Right lung (tissue), 5 donors: Measurements from ENCODE around the gene PRDM13. TPM values are rescaled to one million over a fixed set of nuclear protein-coding genes. Genes with fewer than 3 reads are reported as not detected.
"Not testable (repeated sequence)": the region's sequence is repeated elsewhere in the genome, so short reads cannot be mapped to it uniquely, and the experiment has no call there.

Source experiments
- DNase-seq, 2 donors: peaks; one replicate each; pipeline ENCODE4 v3.0.0-alpha.2; 2013
- polyA plus RNA-seq, 5 donors: library from polyadenylated mRNA; unstranded; fragments of 120-200 nt; gene quantifications; one replicate each; pipeline versions ENCODE4 v1.2.1 to v1.2.3, GENCODE V29; 2013; ENCODE audit warnings: inconsistent platforms in 1 of 5, low replicate concordance in 1 of 5; ENCODE audit not compliant: insufficient read length in 5 of 5, insufficient read depth in 1 of 5

PRDM13 gene
- polyA plus RNA-seq, 5 donors = not detected

DNA sequence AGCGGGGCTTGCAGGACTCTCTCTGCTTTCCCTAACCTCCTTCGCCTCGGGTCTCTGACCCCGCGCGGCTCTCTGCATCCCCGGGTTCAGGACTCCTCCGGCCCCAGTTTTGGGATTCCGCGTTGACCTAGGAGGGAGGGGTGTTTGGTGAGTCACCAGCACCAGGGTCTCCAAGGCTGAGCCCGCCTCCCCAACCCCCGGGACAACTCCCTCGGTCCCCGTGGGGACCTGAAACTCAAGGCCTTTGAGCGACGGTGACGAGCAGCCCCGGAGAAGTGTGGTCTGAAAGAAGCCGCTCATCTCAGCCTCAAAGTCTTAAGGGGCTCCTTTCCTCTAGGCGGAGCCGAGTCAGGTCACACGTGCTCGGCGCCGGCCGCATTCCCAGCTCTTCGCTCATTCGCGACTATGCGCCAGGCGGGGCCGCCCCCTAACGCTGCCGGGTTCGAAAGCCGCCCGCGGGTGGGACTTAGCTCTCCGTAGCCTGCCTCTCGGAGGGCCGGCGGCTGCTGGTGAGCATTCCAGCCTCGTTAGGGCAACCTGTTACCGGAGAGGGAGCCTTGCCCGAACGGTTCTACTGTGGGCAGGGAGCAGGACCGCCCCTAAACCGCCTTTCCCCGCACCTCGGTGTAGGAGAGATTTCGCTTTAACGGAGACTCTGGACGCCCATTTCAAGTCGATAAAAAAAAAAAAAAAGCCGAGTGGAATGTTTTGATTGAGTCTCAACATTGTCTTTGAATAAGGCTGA, 3.0 kb upstream of the PRDM13 start:
- DNase-seq = no peak

DNA sequence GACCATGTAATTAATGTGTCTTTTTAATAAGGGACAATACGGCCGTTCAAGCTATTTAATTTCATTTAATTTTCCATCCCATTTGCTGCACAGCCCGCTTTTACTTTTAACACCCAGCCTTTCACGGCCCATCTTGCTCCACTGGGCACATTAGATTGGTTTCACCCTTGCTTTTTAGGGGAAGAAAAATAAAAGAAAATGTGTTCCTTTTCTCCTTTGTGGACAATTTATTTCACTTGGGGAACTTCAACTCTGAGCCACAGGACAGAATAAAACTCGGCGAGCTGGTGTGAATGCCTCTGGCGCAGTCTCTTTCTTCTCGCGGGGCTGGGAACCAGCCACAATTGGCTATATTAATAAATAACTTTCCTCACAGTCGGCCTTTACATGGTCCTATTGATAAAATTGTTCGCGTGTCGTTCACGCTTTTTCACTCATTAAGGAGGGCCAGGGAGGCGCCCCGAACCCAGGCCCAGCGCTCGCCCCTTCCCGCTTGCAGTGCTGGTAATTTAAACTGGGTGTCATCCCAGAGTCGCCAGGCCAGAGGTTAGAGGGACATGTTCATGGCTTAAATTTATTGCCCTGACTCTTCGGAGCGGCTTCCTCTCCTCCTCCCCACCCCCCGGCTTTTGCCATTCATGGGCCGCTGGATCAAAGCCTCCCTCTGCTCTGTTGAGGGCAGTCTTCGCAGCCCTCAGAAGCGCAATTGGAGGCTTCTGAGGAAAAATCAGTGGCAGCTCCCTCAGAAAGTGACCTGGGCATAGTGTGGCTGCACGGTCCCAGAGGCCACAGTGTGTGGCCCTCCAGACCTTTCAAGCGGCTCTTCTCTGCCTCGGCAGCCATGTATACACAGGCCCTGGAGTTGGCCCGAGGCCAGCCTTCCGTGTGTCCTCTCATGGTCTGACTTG, 2.2 kb upstream of the PRDM13 start:
- DNase-seq = no peak

DNA sequence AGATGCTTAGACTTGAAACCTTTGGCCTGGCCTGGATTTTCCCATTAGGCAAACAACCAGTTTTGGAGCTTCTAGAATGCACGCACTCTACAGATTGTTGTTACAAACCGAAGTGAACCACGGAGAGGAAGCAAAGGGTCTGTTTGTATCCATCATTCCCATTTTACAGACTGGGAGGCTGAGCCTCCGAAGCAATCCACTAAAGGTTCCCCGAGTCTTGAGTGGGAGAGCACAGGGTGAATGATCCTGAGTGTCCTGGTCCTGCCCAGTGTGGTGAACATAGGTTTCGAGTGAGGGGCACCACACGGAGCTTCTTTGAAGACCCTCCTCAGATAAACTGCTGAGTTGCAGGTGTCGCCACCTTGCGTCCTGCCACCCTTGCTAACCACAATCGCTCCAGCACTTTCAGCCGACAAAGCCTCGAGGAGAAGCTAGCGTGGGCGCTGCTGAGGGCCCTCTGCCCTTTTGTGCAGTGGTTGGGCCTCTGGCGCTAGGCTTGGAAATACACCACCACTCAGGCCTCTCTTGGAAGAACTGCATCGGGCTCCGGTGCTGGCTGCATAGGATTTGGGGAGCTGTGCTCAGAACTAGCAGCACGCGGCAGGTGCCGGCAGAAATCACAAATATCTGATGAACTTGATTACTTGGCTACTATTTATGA, 1.4 kb upstream of the PRDM13 start:
- DNase-seq = no peak

DNA sequence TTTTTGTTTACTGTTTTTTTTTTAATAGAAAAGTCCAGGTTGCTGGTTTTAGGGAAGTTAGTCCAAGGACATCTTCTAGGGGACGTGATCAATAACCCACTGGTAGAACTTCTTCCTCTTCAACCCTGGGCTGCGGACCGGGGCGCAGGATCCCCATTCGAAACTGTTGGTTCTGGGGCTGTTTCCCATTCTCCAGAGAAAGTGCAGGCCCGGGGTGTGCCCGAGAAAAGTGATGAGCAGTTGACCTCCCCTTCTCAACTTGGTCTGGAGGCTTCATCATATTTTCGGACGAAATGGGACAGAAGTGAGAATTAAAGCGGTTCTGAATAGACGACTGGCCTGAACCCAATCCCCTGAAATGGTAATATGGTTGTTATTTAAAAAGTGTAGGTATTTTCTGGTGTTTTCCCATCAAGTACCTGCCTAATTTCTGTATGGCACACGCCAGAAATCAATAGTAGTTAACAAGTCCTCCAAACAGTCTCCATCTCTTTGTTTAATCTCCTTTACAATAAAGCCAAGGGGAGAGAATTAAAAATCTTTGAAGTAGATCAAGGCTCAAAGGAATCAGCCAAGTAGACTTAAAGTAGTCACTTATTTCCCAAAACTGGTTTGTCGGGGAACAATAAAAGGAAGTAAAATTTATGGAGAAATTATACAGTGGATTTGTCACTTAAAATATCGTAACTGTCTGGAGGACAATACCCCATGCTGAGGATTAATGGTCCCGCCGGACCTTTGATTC, 550 bp upstream of the PRDM13 start:
- no peak for DNase-seq

DNA sequence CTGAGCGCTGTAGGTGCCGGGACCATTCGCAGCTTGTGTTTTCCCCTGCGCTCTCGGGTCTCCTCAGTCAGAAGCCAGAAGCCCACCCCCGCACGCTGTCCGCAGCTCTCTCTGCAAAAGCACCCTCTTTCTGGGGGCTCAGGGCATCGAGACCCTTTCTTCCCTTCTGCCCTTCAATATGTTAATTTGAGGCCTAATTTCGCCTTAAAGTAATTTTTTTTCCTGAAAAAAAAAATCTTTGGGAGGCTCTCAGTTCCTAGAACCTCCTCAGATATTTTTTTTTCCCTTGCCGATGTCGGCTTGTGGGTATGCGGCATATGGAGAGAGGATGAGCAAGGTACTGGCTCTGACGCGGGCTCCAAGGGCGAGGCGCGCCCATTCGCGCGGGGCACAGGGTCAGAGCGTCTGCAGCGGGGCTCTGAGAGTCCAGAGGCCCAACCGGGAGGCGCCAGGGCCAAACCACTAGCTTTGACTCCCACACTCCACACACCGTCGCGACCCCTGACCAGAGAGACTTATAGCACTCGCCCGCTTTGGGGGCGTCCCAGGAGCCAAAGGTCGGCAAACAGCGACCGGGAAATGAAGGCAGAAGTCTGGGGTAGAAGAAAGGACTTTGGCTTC, 893 bp downstream of the PRDM13 start:
- DNase-seq = no peak

DNA sequence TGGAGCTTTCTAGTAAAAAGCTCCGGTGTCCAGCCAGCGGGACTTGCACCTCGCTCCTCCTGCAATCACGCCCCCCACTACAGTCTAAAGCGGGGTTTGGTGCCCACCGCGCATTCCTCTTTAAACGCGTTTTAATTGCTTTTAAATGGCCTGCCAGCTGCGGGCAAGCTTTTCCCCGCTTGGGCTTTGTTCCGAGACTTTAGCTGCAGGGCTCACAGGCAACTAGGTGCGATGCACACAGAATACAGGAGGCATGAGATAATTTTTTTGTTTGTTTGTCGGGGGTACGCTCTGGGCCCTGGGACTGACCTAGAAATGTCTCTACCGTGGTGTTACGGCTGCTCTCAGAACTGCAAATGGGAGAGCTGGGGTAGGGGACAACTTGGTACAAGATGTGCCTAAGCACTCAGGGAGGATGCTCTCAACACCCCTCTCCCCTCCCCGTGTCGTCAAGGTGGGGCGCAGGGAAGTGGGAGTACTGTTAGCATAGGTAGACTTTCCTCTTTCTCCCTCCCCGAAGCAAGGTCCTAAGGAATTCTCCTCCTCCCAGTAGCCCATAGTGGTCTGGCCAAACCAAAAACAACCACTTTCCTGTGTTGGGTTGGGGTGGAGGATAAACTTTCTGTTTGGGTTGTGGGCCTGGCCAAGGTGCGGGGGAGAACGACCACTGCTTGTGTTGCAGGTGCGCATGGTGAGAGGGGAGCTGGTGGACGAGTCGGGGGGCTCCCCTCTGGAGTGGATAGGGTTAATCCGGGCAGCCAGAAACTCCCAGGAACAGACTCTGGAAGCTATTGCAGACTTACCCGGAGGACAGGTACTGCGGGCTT, 1.6 kb downstream of the PRDM13 start:
- no peak for DNase-seq

DNA sequence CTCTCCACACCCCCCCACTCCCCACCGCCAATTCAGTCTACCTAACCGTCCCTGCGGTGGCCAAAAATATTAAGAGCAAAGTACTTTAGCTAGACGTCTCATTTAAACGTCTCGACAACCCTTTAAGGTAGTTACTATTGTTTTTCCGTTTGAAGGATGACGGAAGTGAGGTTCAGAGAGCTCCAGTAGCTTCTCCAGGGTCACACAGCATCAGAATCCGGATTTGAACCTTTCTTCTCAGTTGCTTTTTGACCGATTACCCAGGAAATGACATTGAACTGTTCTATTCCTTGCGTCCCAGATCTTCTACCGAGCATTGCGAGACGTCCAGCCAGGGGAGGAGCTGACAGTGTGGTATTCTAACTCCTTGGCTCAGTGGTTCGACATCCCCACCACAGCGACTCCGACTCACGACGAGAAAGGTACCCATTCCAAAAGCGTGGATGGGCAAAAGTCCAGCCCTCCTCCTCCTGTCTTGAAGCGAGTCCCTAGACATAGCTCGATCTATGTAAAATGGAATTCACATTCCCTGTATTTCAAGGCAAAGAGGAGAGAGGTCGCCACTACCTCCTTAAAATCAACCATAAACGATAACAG, 2.4 kb downstream of the PRDM13 start:
- DNase-seq = no peak

DNA sequence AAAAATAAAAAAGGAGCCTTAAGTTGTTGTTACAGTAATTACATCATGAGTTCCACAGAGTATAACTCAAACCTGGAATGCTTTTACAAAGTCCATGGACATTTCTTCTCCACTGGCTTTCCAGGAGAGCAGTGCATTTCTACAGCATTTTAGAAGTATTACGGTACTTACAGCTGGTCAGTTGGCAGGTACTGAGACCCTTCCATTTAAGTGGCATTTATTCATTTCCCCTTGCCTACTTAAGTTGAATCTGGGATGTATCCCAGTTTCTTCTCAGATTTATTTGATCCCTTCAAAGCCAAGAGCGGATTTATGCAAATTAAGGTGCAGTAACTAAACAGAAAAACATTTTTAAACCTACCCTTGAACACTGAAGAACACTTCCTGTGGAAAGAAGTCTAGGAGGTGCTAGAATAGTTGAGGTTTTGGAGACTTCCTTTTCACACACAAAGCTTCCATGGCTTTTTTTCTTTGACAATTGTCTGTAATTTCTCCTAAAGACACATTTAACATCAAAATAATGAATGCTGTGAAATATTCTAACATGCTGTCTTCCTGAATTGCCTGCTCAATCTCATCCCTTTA, 3.4 kb downstream of the PRDM13 start:
- no peak for DNase-seq

DNA sequence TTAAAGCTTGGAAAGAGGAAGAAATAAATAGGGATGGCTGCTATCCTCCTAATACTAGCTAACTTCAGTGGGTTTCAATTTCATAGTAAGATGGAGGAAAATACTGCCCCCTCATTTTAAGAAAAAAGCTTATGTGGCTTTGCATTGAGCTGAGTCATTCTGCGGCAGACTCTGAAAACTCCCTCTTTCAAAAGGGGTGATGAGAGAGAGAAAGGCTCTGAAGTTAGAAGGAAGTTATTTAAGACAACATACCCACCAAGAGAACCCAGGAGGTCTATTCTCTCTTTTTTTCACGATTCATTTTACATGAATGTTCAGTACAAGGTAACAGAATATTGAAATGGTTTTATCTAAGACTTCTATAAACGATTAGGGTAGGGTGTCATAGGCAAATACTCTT, 4.5 kb downstream of the PRDM13 start:
- no peak for DNase-seq

DNA sequence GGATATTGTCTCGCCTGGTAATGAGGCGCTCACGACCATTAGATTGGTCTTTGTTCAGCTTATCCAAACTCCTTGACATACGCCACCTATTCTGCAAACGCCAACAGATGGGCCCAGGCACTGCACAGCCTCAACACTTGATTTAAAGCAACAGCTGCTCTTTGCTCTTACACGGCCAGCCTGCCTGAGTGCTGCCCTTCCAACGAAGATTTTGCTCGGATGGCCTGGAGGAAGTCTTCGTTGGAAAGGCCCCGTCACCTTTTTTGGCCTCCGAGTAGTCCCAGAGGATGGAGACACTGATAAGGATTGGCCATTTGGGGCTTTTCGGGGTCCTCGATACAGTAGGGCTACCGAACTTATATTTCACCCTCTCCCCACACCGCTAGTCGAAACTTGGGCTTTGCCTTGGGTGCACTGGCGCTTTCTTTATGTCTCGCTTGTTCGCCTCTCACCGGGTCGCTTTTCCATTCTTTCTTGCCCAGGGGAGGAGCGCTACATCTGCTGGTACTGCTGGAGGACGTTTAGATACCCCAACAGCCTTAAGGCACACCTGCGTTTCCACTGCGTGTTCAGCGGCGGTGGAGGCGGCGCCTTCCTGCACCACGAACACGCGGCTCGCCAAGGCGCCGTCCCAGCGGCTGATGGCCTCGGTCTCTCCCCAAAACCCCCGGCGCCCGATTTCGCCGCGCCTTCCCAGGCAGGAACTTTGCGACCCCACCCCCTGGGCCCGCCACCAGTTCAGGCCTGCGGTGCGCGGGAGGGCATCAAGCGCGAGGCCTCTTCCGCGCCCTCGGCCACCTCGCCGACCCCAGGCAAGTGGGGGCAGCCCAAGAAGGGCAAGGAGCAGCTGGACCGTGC, 6.1 kb downstream of the PRDM13 start:
- no peak for DNase-seq

DNA sequence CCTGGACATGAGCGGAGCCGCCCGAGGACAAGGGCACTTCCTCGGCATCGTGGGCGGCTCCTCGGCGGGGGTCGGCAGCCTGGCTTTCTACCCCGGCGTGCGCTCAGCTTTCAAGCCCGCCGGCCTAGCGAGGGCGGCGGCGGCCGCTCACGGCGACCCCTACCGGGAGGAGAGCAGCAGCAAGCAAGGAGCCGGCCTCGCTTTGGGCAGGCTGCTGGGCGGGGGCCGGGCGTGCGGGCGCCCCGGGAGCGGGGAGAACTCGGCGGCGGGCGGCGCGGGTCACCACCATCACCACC, 6.7 kb downstream of the PRDM13 start:
- DNase-seq = no peak

DNA sequence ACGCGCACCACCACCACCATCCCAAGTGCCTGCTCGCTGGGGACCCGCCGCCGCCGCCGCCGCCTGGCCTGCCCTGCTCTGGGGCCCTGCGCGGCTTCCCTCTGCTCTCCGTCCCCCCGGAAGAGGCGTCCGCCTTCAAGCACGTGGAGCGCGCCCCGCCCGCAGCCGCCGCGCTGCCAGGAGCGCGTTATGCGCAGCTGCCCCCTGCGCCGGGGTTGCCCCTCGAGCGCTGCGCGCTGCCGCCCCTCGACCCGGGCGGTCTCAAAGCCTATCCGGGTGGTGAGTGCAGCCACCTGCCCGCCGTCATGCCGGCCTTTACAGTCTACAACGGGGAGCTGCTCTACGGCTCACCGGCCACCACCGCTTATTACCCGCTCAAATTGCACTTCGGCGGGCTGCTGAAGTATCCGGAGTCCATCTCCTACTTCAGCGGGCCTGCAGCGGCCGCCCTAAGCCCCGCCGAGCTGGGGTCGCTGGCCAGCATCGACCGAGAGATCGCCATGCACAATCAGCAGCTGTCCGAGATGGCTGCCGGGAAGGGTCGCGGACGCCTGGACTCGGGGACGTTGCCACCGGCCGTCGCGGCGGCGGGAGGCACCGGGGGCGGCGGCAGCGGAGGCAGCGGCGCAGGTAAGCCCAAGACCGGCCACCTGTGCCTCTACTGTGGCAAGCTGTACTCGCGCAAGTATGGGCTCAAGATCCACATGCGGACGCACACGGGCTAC, 7.2 kb downstream of the PRDM13 start:
- no peak for DNase-seq

DNA sequence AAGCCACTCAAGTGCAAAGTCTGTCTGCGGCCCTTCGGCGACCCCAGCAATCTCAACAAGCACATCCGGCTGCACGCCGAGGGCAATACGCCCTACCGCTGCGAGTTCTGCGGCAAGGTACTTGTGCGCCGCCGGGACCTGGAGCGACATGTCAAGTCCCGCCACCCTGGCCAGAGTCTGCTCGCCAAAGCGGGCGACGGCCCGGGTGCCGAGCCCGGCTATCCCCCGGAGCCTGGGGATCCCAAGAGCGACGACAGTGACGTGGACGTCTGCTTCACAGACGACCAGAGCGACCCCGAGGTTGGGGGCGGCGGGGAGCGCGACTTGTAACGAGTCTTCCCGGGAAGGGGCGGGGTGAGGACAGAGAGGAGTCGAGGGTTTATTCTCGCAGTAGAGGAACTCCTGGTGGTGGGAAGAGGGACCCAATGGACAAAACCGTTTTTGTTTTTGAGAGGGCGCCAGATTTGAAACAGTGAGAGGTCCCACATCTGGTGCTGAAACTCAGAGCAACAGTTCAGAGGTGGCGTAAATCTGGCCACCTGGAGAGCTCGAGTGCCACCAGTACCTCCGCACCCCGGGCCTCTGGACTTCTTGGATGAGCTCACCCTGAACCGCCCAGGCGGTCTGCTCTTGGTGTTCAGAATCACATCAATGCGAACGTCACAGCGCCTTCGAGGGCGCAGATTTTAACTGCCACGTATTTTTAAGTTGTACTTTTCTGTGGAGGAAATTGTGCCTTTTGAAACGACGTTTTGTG, 8.0 kb downstream of the PRDM13 start:
- no peak for DNase-seq

DNA sequence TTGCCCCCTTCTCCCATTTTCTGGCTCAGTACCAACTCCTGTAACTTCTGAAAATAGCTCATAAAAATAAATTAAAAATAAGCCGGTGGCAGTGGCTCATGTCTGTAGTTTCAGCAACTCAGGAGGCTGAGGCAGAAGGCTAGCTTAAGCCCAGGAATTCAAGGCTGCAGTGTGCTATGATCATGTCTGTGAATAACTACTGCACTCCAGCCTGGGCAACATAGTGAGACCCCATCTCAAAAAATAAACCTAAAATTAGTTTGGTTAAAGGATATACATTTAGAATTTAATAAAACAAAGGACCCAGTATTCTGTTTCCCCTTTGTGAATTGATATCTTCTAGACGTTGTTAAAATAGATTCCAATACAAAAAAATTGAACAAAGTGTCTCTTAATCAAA, 10.5 kb downstream of the PRDM13 start:
- DNase-seq = no peak

DNA sequence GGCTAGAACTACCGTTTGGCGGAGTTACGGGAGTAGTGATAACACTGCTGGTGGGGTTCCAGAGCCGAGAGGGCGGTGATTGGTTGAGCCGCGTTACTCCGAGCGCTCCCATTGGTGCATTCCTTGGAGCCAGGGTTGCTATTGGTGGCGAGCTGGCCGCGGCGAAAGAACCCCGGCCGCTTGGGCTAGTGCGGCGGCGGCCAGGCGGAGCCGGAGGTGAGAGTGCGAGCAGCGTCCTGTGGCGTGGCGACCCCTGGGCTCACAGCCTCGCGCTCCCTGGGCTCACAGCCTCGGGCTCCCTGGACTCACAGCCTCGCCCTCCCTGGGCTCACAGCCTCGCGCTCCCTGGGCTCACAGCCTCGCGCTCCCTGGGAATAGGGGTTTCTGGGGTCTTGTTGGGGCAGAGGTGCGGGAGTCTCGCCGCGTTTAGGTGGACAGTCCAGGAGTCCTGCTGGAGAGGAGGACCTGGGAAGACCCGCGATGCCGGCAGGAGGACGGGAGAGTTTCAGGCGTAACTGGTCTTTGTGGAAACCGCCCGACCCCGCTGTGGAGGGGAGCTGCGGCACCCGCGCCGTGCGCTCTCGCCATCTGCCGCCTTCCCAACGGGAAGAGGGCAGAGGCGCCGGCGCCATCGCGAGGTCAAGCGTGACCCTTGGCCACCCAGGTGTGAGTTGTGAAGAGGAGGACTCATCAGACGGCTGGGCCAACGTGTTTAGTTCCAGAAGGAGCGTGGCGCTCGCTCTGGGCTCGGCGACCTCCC, 12.2 kb downstream of the PRDM13 start:
- no peak for DNase-seq

DNA sequence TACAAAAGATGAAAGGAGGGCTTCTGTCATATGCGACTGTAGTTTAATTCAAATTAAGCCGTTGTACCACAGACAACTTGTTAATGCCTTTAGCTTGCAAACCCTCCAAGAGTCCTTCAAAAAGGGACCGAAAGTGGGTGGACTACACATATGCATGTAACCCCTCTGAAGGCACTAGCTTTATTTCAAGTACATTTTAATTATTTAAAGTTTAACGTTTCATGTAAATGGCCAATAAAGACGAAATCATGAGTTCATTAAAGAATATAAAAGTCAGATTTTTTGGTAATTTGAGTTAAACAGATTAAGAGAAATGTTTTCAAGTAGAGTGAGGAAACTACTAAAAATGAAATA, 12.8 kb downstream of the PRDM13 start:
- no peak for DNase-seq

DNA sequence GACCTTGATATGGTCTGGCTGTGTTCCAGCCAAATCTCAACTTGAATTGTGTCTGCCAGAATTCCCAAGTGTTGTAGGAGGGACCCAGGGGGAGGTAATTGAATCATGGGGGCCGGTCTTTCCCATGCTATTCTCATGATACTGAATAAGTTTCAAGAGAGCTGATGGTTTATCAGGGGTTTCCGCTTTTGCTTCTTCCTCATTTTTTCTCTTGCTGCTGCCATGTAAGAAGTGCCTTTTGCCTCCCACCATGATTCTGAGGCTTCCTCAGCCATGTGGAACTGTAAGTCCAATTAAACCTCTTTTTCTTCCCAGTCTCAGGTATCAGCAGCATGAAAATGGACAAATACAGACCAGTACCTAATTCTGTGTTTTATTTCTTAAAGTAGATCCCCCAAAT, 15.4 kb downstream of the PRDM13 start:
- DNase-seq = not testable (repeated sequence)
